ENCODE data around the gene SLCO1C1.
"Not testable (repeated sequence)": the region's sequence is repeated elsewhere in the genome, so short reads cannot be mapped to it uniquely, and the experiment has no call there.

Gene SLCO1C1

GRCh38 chr12:20695232-20695631 is at the start of gene SLCO1C1:
Gene SLCO1C1, plus strand, starts transcription at chr12:20695332. Its CDS starts 4,245 bp downstream, at chr12:20699577.
- no peak for DNase-seq

- no peak for DNase-seq
These were observed 48.8 kb upstream of the SLCO1C1 start for GRCh38 chr12:20646239-20646827.

- no peak for DNase-seq
These were observed 41.3 kb upstream of the SLCO1C1 start for GRCh38 chr12:20653871-20654270.

GRCh38 chr12:20656600-20656999 is 38.5 kb upstream of the SLCO1C1 start:
- no peak for DNase-seq

- no peak for DNase-seq
These were observed 37.6 kb upstream of the SLCO1C1 start for GRCh38 chr12:20657496-20657895.

- DNase-seq = no peak
These were observed 13.8 kb upstream of the SLCO1C1 start for GRCh38 chr12:20681334-20681733.

GRCh38 chr12:20696181-20696905 is 1.2 kb downstream of the SLCO1C1 start:
- DNase-seq = no peak

- DNase-seq = no peak
These were observed 6.0 kb downstream of the SLCO1C1 start for GRCh38 chr12:20701106-20701505.

- DNase-seq = no peak
These were observed 9.7 kb downstream of the SLCO1C1 start for GRCh38 chr12:20704860-20705259.

- DNase-seq = no peak
These were observed 16.7 kb downstream of the SLCO1C1 start for GRCh38 chr12:20711846-20712245.

- no peak for DNase-seq
These were observed 20.9 kb downstream of the SLCO1C1 start for GRCh38 chr12:20716037-20716436.

GRCh38 chr12:20716985-20717384 is 21.9 kb downstream of the SLCO1C1 start:
- DNase-seq = no peak

GRCh38 chr12:20718294-20718693 is 23.2 kb downstream of the SLCO1C1 start:
- no peak for DNase-seq

- DNase-seq = no peak
These were observed 27.0 kb downstream of the SLCO1C1 start for GRCh38 chr12:20722142-20722541.

- DNase-seq = no peak
These were observed 36.1 kb downstream of the SLCO1C1 start for GRCh38 chr12:20731274-20731673.

- DNase-seq = no peak
These were observed 45.8 kb downstream of the SLCO1C1 start for GRCh38 chr12:20740972-20741371.

- no peak for DNase-seq
These were observed 53.1 kb downstream of the SLCO1C1 start for GRCh38 chr12:20748198-20748597.

- DNase-seq = no peak
These were observed 55.9 kb downstream of the SLCO1C1 start for GRCh38 chr12:20751046-20751445.

GRCh38 chr12:20777420-20777819 is 82.3 kb downstream of the SLCO1C1 start:
- DNase-seq = no peak

- no peak for DNase-seq
These were observed 83.8 kb downstream of the SLCO1C1 start for GRCh38 chr12:20778969-20779368.

GRCh38 chr12:20779971-20780370 is 84.8 kb downstream of the SLCO1C1 start:
- not testable (repeated sequence) for DNase-seq

- not testable (repeated sequence) for DNase-seq
These were observed 88.7 kb downstream of the SLCO1C1 start for GRCh38 chr12:20783796-20784357.

GRCh38 chr12:20792971-20793370 is 97.8 kb downstream of the SLCO1C1 start:
- DNase-seq = no peak

GRCh38 chr12:20798554-20798953 is 103.4 kb downstream of the SLCO1C1 start:
- no peak for DNase-seq

All from activated effector memory CD4-positive, alpha-beta T cell treated with Interleukin-2 at 50 U/mL for 16 hours (primary cell).